Measurements from ENCODE around the gene PAGE2. TPM values are rescaled to one million over a fixed set of nuclear protein-coding genes. Genes with fewer than 3 reads are reported as not detected.

PAGE2 gene
- total and polyA plus RNA-seq, 9 of the 15 experiments (the other 6 are each of a cell fraction or from before 2014, with no cell fraction given): 0.40 to 3.7 (median 1.5) TPM; not detected in 1

DNA sequence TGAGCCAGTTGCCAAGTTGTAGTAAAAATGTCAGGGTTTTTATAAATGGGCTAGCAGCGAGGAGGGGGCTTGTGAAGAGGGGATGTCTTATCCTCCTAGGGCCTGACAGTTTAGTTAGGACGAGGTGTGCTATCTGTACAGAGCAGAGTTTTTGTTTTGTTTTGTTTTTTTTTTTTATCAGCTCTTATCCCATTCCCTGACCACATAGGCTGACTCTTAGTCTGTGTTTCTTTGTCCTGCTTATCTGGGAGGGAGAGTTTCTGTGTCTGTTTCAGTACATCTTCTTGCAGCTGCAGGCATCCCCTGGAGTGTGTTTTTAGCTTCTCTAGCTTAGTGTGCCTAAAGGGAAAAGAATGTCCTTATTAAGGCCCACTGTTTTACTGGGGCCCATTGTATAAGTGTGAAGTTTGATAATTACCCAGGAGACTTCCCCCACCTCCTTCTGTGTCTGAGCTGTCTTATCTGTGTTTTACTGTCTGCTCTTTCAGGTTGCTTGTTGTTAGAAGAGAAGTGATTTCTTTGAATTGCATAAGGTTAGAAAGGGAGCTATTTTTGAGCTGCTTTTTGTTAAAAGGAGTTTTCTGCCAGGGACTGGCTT lies 32.0 kb downstream of the PAGE2 start (continued):
- TF ChIP-seq GABPA (tag; conservative IDR thresholded peaks at IDR 0.05; ENCODE audit: low read depth) (no peak), TRIM24 (IDR thresholded peaks at IDR 0.05) (peak; percentile 58 to 78; a peak in 3 of 4 replicates), ELF4 (CRISPR knock-in tag; IDR thresholded peaks at IDR 0.05) (0 out of 2 replicates have a peak, but pooled peaks have one; percentile 68), SMARCE1 (IDR thresholded peaks at IDR 0.05) (peak; percentile 83), BRD9 (IDR thresholded peaks at IDR 0.05; ENCODE audit: low read depth, partially characterized antibody) (no peak), ZC3H8 (IDR thresholded peaks at IDR 0.05) (no peak), DMBX1 (CRISPR knock-in tag; IDR thresholded peaks at IDR 0.05; ENCODE audit: borderline replicate concordance) (peak; percentile 54; the same call in 1 of the 2 replicates), CBFA2T3 (IDR thresholded peaks at IDR 0.05) (peak; percentile 97), SMAD4 (CRISPR knock-in tag; conservative IDR thresholded peaks at IDR 0.05) (peak; percentile 94), SOX6 (IDR thresholded peaks at IDR 0.05) (peak; percentile 98), ATF7 (IDR thresholded peaks at IDR 0.05) (no peak), JUND (IDR thresholded peaks at IDR 0.05; ENCODE audit: borderline replicate concordance, low read depth, low read length) (no peak), JUND (tag; IDR thresholded peaks at IDR 0.05; ENCODE audit: borderline replicate concordance, low read depth, low read length) (0 out of 3 replicates have a peak, but pooled peaks have one; percentile 11), OTX1 (CRISPR knock-in tag; IDR thresholded peaks at IDR 0.05) (0 out of 2 replicates have a peak, but pooled peaks have one; percentile 37)
- TF ChIP-seq, protein P1, sequence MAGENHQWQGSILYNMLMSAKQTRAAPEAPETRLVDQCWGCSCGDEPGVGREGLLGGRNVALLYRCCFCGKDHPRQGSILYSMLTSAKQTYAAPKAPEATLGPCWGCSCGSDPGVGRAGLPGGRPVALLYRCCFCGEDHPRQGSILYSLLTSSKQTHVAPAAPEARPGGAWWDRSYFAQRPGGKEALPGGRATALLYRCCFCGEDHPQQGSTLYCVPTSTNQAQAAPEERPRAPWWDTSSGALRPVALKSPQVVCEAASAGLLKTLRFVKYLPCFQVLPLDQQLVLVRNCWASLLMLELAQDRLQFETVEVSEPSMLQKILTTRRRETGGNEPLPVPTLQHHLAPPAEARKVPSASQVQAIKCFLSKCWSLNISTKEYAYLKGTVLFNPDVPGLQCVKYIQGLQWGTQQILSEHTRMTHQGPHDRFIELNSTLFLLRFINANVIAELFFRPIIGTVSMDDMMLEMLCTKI (IDR thresholded peaks at IDR 0.05; ENCODE audit: partially characterized antibody): no peak
- TF ChIP-seq, protein P2, sequence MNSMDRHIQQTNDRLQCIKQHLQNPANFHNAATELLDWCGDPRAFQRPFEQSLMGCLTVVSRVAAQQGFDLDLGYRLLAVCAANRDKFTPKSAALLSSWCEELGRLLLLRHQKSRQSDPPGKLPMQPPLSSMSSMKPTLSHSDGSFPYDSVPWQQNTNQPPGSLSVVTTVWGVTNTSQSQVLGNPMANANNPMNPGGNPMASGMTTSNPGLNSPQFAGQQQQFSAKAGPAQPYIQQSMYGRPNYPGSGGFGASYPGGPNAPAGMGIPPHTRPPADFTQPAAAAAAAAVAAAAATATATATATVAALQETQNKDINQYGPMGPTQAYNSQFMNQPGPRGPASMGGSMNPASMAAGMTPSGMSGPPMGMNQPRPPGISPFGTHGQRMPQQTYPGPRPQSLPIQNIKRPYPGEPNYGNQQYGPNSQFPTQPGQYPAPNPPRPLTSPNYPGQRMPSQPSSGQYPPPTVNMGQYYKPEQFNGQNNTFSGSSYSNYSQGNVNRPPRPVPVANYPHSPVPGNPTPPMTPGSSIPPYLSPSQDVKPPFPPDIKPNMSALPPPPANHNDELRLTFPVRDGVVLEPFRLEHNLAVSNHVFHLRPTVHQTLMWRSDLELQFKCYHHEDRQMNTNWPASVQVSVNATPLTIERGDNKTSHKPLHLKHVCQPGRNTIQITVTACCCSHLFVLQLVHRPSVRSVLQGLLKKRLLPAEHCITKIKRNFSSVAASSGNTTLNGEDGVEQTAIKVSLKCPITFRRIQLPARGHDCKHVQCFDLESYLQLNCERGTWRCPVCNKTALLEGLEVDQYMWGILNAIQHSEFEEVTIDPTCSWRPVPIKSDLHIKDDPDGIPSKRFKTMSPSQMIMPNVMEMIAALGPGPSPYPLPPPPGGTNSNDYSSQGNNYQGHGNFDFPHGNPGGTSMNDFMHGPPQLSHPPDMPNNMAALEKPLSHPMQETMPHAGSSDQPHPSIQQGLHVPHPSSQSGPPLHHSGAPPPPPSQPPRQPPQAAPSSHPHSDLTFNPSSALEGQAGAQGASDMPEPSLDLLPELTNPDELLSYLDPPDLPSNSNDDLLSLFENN (IDR thresholded peaks at IDR 0.05; ENCODE audit: low read depth in 2 of 2, low read length in 2 of 2): peak in 1 of 2 experiments; percentile 68; a peak in 1 of 4 replicates
- TF ChIP-seq, protein P3, sequence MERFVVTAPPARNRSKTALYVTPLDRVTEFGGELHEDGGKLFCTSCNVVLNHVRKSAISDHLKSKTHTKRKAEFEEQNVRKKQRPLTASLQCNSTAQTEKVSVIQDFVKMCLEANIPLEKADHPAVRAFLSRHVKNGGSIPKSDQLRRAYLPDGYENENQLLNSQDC (CRISPR knock-in tag; IDR thresholded peaks at IDR 0.05): no peak
- TF ChIP-seq, protein P4, sequence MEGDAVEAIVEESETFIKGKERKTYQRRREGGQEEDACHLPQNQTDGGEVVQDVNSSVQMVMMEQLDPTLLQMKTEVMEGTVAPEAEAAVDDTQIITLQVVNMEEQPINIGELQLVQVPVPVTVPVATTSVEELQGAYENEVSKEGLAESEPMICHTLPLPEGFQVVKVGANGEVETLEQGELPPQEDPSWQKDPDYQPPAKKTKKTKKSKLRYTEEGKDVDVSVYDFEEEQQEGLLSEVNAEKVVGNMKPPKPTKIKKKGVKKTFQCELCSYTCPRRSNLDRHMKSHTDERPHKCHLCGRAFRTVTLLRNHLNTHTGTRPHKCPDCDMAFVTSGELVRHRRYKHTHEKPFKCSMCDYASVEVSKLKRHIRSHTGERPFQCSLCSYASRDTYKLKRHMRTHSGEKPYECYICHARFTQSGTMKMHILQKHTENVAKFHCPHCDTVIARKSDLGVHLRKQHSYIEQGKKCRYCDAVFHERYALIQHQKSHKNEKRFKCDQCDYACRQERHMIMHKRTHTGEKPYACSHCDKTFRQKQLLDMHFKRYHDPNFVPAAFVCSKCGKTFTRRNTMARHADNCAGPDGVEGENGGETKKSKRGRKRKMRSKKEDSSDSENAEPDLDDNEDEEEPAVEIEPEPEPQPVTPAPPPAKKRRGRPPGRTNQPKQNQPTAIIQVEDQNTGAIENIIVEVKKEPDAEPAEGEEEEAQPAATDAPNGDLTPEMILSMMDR (IDR thresholded peaks at IDR 0.05 in 2 of 3, conservative IDR thresholded peaks at IDR 0.05 in 1 of 3; ENCODE audit: insufficient read depth in 2 of 3, low read depth in 1 of 3, low read length in 3 of 3): no peak
